GM18517 (cell line): ENCODE data around the gene DOK6.

ENCODE experiments used
- ATAC-seq: cut with Tn5 transposase; IDR thresholded peaks from one replicate; pipeline ENCODE4 v1.9.1; 2021; ENCODE audit warnings: mild to moderate bottlenecking, moderate library complexity; ENCODE audit not compliant: unreplicated experiment

DOK6 gene

GRCh38 chr18:69677595-69677994 lies 276.9 kb downstream of the DOK6 start:
- ATAC-seq, result no peak

- no peak for ATAC-seq
Observed at GRCh38 chr18:69680123-69680522, 279.4 kb downstream of the DOK6 start.

GRCh38 chr18:69683176-69683575 lies 282.5 kb downstream of the DOK6 start:
- no peak for ATAC-seq

GRCh38 chr18:69684789-69685188 lies 284.1 kb downstream of the DOK6 start:
- no peak for ATAC-seq

GRCh38 chr18:69686861-69687260 lies 286.2 kb downstream of the DOK6 start:
- ATAC-seq, result no peak

GRCh38 chr18:69689121-69689759 lies 288.6 kb downstream of the DOK6 start:
- ATAC-seq, result no peak

GRCh38 chr18:69691008-69691760 lies 290.5 kb downstream of the DOK6 start:
- no peak for ATAC-seq

- ATAC-seq, result no peak
Observed at GRCh38 chr18:69697069-69697468, 296.4 kb downstream of the DOK6 start.

GRCh38 chr18:69697689-69698088 lies 297.0 kb downstream of the DOK6 start:
- no peak for ATAC-seq

GRCh38 chr18:69701305-69701704 lies 300.6 kb downstream of the DOK6 start:
- ATAC-seq, result no peak

GRCh38 chr18:69703461-69703860 lies 302.8 kb downstream of the DOK6 start:
- no peak for ATAC-seq

- no peak for ATAC-seq
Observed at GRCh38 chr18:69705987-69706386, 305.3 kb downstream of the DOK6 start.

- ATAC-seq, result no peak
Observed at GRCh38 chr18:69708844-69709243, 308.2 kb downstream of the DOK6 start.

GRCh38 chr18:69715191-69715795 lies 314.6 kb downstream of the DOK6 start:
- no peak for ATAC-seq

GRCh38 chr18:69717586-69717985 lies 316.9 kb downstream of the DOK6 start:
- ATAC-seq, result no peak

GRCh38 chr18:69718912-69719547 lies 318.3 kb downstream of the DOK6 start:
- ATAC-seq, result no peak

GRCh38 chr18:69720422-69720821 lies 319.7 kb downstream of the DOK6 start:
- ATAC-seq, result no peak

GRCh38 chr18:69723434-69723833 lies 322.7 kb downstream of the DOK6 start:
- ATAC-seq, result no peak

- ATAC-seq, result no peak
Observed at GRCh38 chr18:69725009-69725408, 324.3 kb downstream of the DOK6 start.

- no peak for ATAC-seq
Observed at GRCh38 chr18:69725855-69726508, 325.3 kb downstream of the DOK6 start.

- no peak for ATAC-seq
Observed at GRCh38 chr18:69727912-69728572, 327.4 kb downstream of the DOK6 start.
